Measurements from ENCODE around the gene YAE1. TPM values are rescaled to one million over a fixed set of nuclear protein-coding genes. Genes with fewer than 3 reads are reported as not detected.

The YAE1 gene
- polyA plus RNA-seq, 1 donor, result 50.2 TPM

DNA sequence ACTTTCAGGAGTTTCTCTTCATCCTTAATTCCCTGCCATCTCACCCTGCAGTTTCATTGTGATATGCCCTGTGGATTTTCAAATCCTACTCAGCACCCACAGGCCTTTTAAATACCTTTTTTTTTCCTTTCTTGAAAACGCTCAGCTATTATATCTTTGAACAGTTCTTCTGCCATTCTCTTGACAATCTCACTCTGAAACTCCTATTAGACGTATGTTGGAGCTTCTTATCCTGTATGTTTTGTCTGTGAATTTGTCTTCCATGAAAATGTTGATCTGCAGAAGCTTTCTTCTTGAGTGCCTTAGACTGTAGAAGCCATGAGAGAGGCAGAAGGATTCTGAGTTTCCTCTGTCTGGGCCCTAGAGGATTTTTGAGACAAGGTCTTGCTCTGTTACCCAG lies 18.9 kb upstream of the YAE1 start:
- H3K4me1 ChIP-seq (ENCODE audit: control insufficient read depth, insufficient read depth, low read length), result no peaks in the 10 kb centered on the region
- peaks cover 14% of the 10 kb centered on the region for H3K9me3 ChIP-seq (ENCODE audit: control insufficient read depth, low read depth, low read length)
- no peaks in the 10 kb centered on the region for H3K27me3 ChIP-seq (ENCODE audit: control insufficient read depth, insufficient read depth, low read length)
- no peak for DNase-seq
- no CpG with 5 or more reads among the region's 2 CpGs for WGBS (ENCODE audit: insufficient coverage, low lambda C conversion rate)
- H3K27ac ChIP-seq (ENCODE audit: low read length), result no peak overlapping the region
- no peak overlapping the region for H3K4me3 ChIP-seq (ENCODE audit: low read length)
- no peaks in the 10 kb centered on the region for H3K36me3 ChIP-seq (ENCODE audit: control insufficient read depth, insufficient read depth, low read length)

GRCh38 chr7:39550411-39550810 lies 15.8 kb upstream of the YAE1 start:
- no CpG with 5 or more reads among the region's 2 CpGs for WGBS (ENCODE audit: insufficient coverage, low lambda C conversion rate)
- H3K4me1 ChIP-seq (ENCODE audit: control insufficient read depth, insufficient read depth, low read length), result no peaks in the 10 kb centered on the region

DNA sequence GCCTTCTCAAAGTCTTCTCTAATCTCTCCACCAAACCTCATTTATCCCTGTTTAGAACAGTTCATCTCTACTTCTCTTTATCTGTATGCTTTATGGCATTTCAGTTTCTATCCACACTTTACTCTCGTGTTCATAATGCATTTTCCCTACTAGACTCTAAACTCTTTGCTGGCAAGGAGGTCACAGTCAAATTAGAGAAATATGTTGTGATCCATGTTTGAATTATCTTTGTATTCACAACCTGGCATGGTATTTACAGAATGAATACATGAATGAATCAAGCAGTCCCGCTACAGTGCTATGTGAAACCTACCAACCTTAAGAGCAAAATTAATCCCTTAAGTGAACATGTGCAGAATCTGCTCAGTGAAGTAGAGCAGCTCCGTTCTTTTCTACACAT lies 12.8 kb upstream of the YAE1 start:
- DNase-seq, result no peak
- 100% methylated on average over 2 of the region's 3 CpGs for WGBS (ENCODE audit: insufficient coverage, low lambda C conversion rate)

More at GRCh38 chr7:39550411-39550810, 15.8 kb upstream of the YAE1 start:
- Histone ChIP-seq H3K27ac (ENCODE audit: low read length) (no peak overlapping the region), H3K4me3 (ENCODE audit: low read length) (no peak overlapping the region), H3K9me3 (ENCODE audit: control insufficient read depth, low read depth, low read length) (peaks cover 14% of the 10 kb centered on the region), H3K36me3 (ENCODE audit: control insufficient read depth, insufficient read depth, low read length) (no peaks in the 10 kb centered on the region), H3K27me3 (ENCODE audit: control insufficient read depth, insufficient read depth, low read length) (no peaks in the 10 kb centered on the region)
- DNase-seq, result no peak

GRCh38 chr7:39554583-39555165 lies 11.5 kb upstream of the YAE1 start:
- Histone ChIP-seq H3K4me1 (ENCODE audit: control insufficient read depth, insufficient read depth, low read length) (no peaks in the 10 kb centered on the region), H3K36me3 (ENCODE audit: control insufficient read depth, insufficient read depth, low read length) (no peaks in the 10 kb centered on the region), H3K27me3 (ENCODE audit: control insufficient read depth, insufficient read depth, low read length) (no peaks in the 10 kb centered on the region), H3K27ac (ENCODE audit: low read length) (no peak overlapping the region), H3K4me3 (ENCODE audit: low read length) (no peak overlapping the region), H3K9me3 (ENCODE audit: control insufficient read depth, low read depth, low read length) (no peaks in the 10 kb centered on the region)
- 88% methylated on average over 4 of the region's 7 CpGs for WGBS (ENCODE audit: insufficient coverage, low lambda C conversion rate)
- DNase-seq, result no peak

More for the DNA sequence above, 12.8 kb upstream of the YAE1 start:
- H3K4me1 ChIP-seq (ENCODE audit: control insufficient read depth, insufficient read depth, low read length), result no peaks in the 10 kb centered on the region
- no peaks in the 10 kb centered on the region for H3K36me3 ChIP-seq (ENCODE audit: control insufficient read depth, insufficient read depth, low read length)
- no peak overlapping the region for H3K4me3 ChIP-seq (ENCODE audit: low read length)
- H3K27me3 ChIP-seq (ENCODE audit: control insufficient read depth, insufficient read depth, low read length), result no peaks in the 10 kb centered on the region
- H3K27ac ChIP-seq (ENCODE audit: low read length), result no peak overlapping the region
- H3K9me3 ChIP-seq (ENCODE audit: control insufficient read depth, low read depth, low read length), result no peaks in the 10 kb centered on the region

DNA sequence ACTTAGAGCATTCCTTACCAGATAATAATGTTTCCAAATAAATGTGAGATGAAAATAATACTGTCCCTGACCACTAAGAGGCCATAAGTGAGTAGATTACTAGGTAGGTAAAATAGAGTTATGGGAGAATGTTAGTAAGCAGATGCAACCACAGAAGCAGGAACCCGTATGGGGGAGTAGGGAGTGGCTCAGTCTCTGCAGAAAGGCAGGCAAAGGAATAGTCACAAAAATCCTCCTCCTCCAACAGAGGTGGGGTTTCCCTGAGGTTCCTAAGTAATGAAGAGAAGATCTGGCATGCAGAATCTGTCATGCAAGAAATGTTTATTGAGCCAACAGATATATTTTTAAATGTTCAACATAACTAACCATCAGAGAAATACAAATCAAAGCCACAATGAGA lies 9.0 kb upstream of the YAE1 start:
- H3K4me3 ChIP-seq (ENCODE audit: low read length), result no peak overlapping the region
- DNase-seq, result no peak
- H3K27ac ChIP-seq (ENCODE audit: low read length), result no peak overlapping the region
- H3K4me1 ChIP-seq (ENCODE audit: control insufficient read depth, insufficient read depth, low read length), result peaks cover 3% of the 10 kb centered on the region
- H3K27me3 ChIP-seq (ENCODE audit: control insufficient read depth, insufficient read depth, low read length), result no peaks in the 10 kb centered on the region
- WGBS (ENCODE audit: insufficient coverage, low lambda C conversion rate), result no CpG with 5 or more reads among the region's 1 CpG
- H3K36me3 ChIP-seq (ENCODE audit: control insufficient read depth, insufficient read depth, low read length), result no peaks in the 10 kb centered on the region
- no peaks in the 10 kb centered on the region for H3K9me3 ChIP-seq (ENCODE audit: control insufficient read depth, low read depth, low read length)

- no peaks in the 10 kb centered on the region for H3K9me3 ChIP-seq (ENCODE audit: control insufficient read depth, low read depth, low read length)
- H3K4me1 ChIP-seq (ENCODE audit: control insufficient read depth, insufficient read depth, low read length), result peaks cover 3% of the 10 kb centered on the region
- DNase-seq, result no peak
- no peaks in the 10 kb centered on the region for H3K36me3 ChIP-seq (ENCODE audit: control insufficient read depth, insufficient read depth, low read length)
- H3K4me3 ChIP-seq (ENCODE audit: low read length), result no peak overlapping the region
- no peak overlapping the region for H3K27ac ChIP-seq (ENCODE audit: low read length)
- no peaks in the 10 kb centered on the region for H3K27me3 ChIP-seq (ENCODE audit: control insufficient read depth, insufficient read depth, low read length)
Measured at GRCh38 chr7:39557911-39558310, 8.3 kb upstream of the YAE1 start.

GRCh38 chr7:39560408-39560807 lies 5.8 kb upstream of the YAE1 start:
- Histone ChIP-seq H3K27ac (ENCODE audit: low read length) (no peak overlapping the region), H3K27me3 (ENCODE audit: control insufficient read depth, insufficient read depth, low read length) (no peaks in the 10 kb centered on the region), H3K4me1 (ENCODE audit: control insufficient read depth, insufficient read depth, low read length) (peaks cover 3% of the 10 kb centered on the region), H3K4me3 (ENCODE audit: low read length) (no peak overlapping the region), H3K36me3 (ENCODE audit: control insufficient read depth, insufficient read depth, low read length) (no peaks in the 10 kb centered on the region), H3K9me3 (ENCODE audit: control insufficient read depth, low read depth, low read length) (no peaks in the 10 kb centered on the region)
- DNase-seq, result peak in 1 of 2 donors; percentile 35
- WGBS (ENCODE audit: insufficient coverage, low lambda C conversion rate), result 63% methylated on average over 1 of the region's 1 CpG

GRCh38 chr7:39560997-39561396 lies 5.2 kb upstream of the YAE1 start:
- no CpG with 5 or more reads among the region's 1 CpG for WGBS (ENCODE audit: insufficient coverage, low lambda C conversion rate)
- Histone ChIP-seq H3K4me1 (ENCODE audit: control insufficient read depth, insufficient read depth, low read length) (peaks cover 3% of the 10 kb centered on the region), H3K4me3 (ENCODE audit: low read length) (no peak overlapping the region), H3K27me3 (ENCODE audit: control insufficient read depth, insufficient read depth, low read length) (no peaks in the 10 kb centered on the region), H3K36me3 (ENCODE audit: control insufficient read depth, insufficient read depth, low read length) (no peaks in the 10 kb centered on the region), H3K9me3 (ENCODE audit: control insufficient read depth, low read depth, low read length) (no peaks in the 10 kb centered on the region), H3K27ac (ENCODE audit: low read length) (no peak overlapping the region)
- DNase-seq, result peak in 1 of 2 donors; percentile 17

DNA sequence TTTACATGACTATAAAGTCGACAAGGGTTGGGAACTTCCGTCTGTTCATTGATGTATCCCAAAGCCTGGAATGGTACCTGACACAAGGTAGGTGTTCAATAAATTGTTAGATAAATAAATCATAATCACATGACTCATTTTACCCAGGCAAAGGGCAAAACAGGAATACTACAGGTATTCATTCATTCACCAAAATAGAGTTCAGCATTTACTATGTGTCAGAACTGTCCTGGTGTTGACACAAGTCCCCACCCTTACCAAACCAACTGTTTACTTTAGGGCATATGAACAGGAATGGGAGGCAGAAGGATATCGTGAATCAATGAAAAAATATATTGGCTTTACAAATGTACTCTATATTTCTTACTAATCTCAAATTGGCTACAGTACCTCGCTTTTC lies 666 bp upstream of the YAE1 start:
- DNase-seq, result peak in 1 of 2 donors; percentile 64
- H3K4me3 ChIP-seq (ENCODE audit: low read length), result peak overlapping the region; percentile 67
- WGBS (ENCODE audit: insufficient coverage, low lambda C conversion rate), result 20% methylated on average over 1 of the region's 4 CpGs
- H3K36me3 ChIP-seq (ENCODE audit: control insufficient read depth, insufficient read depth, low read length), result peaks cover 10% of the 10 kb centered on the region
- H3K27me3 ChIP-seq (ENCODE audit: control insufficient read depth, insufficient read depth, low read length), result no peaks in the 10 kb centered on the region
- H3K9me3 ChIP-seq (ENCODE audit: control insufficient read depth, low read depth, low read length), result no peaks in the 10 kb centered on the region
- H3K4me1 ChIP-seq (ENCODE audit: control insufficient read depth, insufficient read depth, low read length), result peaks cover 6% of the 10 kb centered on the region
- peak overlapping the region; percentile 88 for H3K27ac ChIP-seq (ENCODE audit: low read length)

- peaks cover 18% of the 10 kb centered on the region for H3K36me3 ChIP-seq (ENCODE audit: control insufficient read depth, insufficient read depth, low read length)
- peaks cover 3% of the 10 kb centered on the region for H3K4me1 ChIP-seq (ENCODE audit: control insufficient read depth, insufficient read depth, low read length)
- no peaks in the 10 kb centered on the region for H3K9me3 ChIP-seq (ENCODE audit: control insufficient read depth, low read depth, low read length)
- peak overlapping the region; percentile 67 for H3K4me3 ChIP-seq (ENCODE audit: low read length)
- H3K27me3 ChIP-seq (ENCODE audit: control insufficient read depth, insufficient read depth, low read length), result no peaks in the 10 kb centered on the region
- H3K27ac ChIP-seq (ENCODE audit: low read length), result no peak overlapping the region
- no peak for DNase-seq
- 54% methylated on average over 2 of the region's 2 CpGs for WGBS (ENCODE audit: insufficient coverage, low lambda C conversion rate)
Measured at GRCh38 chr7:39567294-39567693, 1.1 kb downstream of the YAE1 start.

DNA sequence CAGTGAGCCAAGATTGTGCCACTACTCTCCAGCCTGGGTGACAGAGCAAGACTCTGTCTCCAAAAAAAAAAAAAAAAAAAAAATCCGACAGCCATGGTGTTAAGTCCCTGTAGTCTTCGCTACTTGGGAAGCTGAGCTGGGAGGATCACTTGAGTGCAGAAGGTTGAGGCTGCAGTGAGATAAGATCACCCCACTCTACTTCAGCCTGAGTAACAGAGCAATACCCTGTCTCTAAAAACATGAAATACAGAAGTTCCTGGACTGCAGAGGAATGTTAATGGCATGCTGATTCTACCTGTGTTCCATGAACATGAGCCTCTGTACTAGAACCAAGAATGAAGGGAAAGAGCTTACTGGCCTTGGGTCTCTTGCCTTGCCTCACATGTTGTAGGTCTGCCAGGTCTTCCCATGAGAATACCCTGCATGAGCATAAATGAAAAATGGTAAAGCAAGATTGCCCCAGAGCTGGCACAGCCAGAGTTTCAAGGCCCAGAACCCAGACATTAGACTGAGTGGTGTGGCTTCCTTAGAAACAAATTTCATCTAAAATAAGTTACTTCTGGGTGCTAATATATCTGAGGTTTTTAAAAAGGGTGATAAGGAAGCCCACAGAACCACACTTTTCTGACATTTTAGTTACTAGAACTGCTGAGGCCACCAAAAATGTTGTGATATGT lies 8.6 kb downstream of the YAE1 start:
- no peaks in the 10 kb centered on the region for H3K4me1 ChIP-seq (ENCODE audit: control insufficient read depth, insufficient read depth, low read length)
- H3K4me3 ChIP-seq (ENCODE audit: low read length), result no peak overlapping the region
- peaks cover 6% of the 10 kb centered on the region for H3K9me3 ChIP-seq (ENCODE audit: control insufficient read depth, low read depth, low read length)
- H3K27me3 ChIP-seq (ENCODE audit: control insufficient read depth, insufficient read depth, low read length), result no peaks in the 10 kb centered on the region
- peaks cover 28% of the 10 kb centered on the region for H3K36me3 ChIP-seq (ENCODE audit: control insufficient read depth, insufficient read depth, low read length)
- DNase-seq, result no peak
- no CpG with 5 or more reads among the region's 2 CpGs for WGBS (ENCODE audit: insufficient coverage, low lambda C conversion rate)
- no peak overlapping the region for H3K27ac ChIP-seq (ENCODE audit: low read length)

All from large intestine (tissue), 3 donors.